GM18873 (cell line): ENCODE data around the gene ESYT2.
"Not testable (repeated sequence)": the region's sequence is repeated elsewhere in the genome, so short reads cannot be mapped to it uniquely, and the experiment has no call there.

Source experiments
- ATAC-seq: cut with Tn5 transposase; IDR thresholded peaks from one replicate; pipeline ENCODE4 v1.9.1; 2021; ENCODE audit warnings: mild to moderate bottlenecking, moderate library complexity, moderate number of reproducible peaks; ENCODE audit not compliant: unreplicated experiment, low FRiP score

ESYT2 gene

DNA sequence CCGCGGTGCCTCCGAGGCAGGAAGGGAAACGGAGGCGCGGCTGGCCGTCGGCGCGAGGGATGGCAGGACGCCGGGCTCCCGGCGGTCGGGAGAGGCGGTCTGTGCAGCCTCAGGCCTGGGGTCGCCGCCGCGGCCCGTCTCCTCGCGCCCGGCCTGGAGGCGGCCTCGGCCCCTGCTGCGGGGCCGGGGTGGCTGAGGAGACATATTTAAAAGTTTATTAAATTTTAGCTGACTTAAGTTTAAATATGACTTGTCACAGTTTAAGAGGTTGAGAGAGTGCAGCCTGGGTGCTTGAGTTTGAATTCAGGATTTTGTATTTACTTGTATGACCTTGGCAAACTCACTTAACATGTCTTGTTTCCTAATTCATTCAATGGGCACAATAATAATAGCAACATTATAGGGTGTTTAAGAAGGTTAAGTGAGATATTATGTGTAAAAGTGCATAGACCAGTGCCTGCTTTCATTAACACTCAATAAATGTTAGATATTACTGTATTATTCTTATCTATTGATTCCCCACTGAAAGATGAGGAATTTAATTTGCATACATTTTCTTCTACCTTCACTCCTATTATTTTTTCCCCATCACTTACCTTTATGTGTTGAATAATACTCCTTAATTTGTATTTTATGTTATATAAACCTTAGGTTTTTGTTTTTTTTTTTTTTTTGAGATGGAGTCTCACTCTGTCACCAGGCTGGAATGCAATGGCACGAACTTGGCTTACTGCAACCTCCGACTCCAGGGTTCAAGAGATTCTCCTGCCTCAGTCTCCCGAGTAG, 27.8 kb upstream of the ESYT2 start:
- peak; percentile 19 for ATAC-seq

DNA sequence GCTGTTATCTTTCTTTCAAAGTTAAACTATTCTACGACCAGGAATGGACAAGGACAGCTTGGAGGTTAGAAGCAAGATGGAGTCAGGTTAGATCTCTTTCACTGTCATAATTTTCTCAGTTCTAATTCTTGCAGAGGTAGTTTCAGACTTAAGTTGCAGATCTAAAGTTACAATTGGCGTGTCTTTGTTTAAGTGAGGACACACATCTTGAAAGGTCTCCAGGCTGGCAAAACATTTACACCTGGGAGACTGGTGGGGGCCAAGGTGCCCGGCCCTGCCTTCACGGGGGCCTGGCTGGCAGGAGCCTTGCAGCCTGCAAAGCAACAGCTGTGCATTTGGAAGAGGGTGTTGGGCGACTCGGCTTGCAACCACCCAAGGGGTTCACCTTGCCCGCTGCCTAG, 25.4 kb upstream of the ESYT2 start:
- ATAC-seq: no peak

- ATAC-seq: no peak
These were observed 21.3 kb upstream of the ESYT2 start for GRCh38 chr7:158850545-158851102.

DNA sequence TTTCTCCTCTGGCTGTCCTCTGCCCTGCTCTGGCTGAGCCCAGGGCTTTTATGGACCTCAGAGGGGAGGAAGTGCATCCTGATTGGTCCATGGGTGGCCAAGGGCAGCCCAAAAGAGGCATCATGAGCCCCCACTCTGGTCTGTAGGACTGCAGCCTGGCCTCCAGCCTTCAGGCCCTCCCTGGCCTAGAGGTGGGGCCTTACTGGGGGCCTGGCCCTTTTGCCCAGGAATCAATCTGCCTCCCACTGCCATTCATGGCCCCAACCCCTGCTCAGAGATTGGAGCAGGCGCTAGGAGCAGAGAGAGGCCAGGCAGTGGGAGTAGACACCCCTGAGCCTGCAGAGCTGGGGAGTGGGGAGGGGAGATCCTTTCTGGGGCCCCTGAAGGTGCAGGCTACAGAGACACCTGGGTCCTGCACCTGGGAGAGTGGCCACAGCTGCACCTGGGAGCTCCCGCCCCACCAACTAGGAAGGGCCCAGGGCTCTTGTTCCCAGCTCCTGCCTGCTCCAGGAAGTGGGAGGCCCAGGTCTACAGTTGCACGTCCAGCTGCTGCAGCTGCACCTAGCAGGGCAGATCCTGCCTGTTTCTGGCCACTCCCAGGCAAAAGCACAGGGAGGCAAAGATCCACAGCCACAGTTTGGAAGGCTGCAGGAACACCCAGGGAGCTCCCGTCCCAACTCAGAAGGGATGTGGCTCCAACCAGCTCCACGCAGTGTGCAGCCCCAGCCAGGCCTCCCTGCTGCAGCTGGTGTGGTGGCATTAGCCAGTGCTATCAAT, 20.6 kb upstream of the ESYT2 start:
- no peak for ATAC-seq

DNA sequence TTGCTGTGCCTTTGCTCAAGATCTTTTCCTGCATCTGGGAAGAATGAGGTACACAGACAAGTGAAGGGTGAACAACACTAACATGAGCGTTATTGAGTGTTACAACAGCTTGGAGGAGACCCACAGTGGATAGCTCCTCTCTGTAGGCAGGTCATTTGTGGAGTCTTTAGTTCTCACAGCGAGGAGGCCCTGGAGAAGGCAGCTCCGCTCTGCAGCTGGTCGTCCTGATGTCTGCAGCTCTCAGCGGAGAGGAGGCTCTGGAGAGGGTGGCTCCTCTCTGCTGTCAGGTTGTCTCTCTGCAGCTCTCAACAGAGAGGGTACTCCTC, 20.1 kb upstream of the ESYT2 start:
- ATAC-seq: no peak

GRCh38 chr7:158847451-158847866, 18.1 kb upstream of the ESYT2 start:
- ATAC-seq: no peak

- no peak for ATAC-seq
These were observed 17.0 kb upstream of the ESYT2 start for GRCh38 chr7:158846304-158846703.

- ATAC-seq: no peak
These were observed 14.5 kb upstream of the ESYT2 start for GRCh38 chr7:158843771-158844170.

DNA sequence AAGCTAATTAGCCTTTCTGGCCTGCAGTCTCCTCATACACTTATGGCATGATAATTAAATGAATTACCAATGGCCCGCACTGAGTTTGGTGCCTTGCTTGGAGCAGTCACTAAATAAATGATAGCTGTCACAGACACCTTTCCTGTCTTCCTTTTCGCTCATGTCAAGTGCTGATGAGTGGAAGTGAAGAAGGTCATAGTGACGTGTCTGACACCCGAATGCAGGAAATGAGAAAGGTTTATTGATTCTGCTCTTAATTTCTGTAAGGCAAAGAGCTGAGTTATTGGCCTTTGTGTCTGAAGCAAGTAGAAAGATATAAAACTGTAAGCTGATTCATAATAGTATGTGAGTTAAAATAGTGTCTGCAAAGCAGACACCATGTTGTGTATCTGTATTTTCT, 13.2 kb upstream of the ESYT2 start:
- no peak for ATAC-seq

- ATAC-seq: no peak
These were observed 11.3 kb upstream of the ESYT2 start for GRCh38 chr7:158840604-158841003.

- ATAC-seq: not testable (repeated sequence)
These were observed 9.9 kb upstream of the ESYT2 start for GRCh38 chr7:158839177-158839576.

DNA sequence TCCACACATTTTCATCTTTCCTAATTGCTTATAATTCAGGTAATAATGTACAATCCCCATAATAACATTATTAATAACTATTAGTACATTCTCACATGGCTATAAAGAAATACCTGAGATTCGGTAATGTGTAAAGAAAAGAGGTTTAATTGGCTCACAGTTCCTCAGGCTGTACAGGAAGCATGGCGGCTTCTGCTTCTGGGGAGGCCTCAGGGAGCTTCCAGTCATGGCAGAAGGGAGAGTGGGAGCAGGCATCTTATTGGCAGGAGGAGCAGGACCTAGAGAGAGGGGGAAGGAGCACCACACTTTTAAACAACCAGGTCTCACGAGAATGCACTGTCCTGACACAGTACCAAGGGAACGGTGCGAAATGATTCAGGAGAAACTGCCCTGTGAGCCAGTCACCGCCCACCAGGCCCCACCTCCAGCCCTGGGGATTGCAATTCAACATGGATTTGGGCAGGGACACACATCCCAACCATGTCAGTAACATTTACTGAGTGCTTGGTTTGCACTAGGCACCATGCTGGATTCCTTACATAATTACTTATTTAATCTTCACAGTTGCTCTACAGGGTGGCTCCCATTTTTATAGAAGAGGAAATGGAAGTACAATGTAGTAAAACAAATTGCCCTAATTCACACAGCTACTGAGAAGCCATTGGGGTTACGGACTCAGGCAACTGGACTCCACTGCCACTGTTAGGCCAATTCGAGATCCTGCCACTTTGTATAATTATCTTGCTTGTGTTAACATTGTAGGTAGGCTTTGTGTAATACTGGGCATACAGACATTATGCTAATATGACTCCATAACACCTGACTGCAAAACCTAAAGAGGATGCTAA, 8.7 kb upstream of the ESYT2 start:
- no peak for ATAC-seq

- no peak for ATAC-seq
These were observed 7.4 kb upstream of the ESYT2 start for GRCh38 chr7:158836692-158837091.

GRCh38 chr7:158834878-158835784, 5.8 kb upstream of the ESYT2 start:
- ATAC-seq: no peak

DNA sequence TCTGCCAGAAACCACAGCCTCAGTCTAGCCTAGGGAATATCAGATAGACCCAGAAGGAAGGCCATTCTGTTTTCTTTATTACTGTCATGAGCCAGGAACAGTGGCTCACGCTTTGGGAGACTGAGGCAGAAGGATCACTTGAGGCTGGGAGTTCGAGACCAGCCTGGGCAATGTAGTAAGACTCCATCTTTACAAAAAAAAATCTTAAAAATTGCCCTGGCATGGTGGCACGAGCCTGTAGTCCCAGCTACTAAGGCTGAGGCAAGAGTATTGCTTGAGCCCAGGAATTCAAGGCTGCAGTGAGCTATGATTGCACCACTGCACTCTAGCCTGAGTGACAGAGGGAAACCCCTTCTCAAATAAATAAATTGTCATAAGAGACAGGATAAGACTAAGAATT, 3.7 kb upstream of the ESYT2 start:
- ATAC-seq: no peak

DNA sequence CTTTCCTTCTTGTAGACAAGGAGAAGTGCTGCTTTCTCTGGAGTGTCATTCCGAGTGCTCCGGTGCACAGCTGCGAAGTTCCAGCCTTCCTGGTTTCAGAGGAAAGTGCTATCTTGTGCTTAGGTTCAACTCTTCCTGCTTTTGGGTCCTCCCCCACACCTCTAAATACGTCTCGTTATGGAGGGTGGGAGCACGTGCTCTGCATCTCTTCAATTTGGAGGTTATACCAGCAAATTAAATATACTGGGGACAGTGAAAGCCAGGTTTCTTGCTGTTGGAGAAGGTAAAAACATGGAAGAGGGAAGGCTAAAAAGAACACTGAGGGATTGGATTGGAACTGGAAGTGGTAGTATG, 2.4 kb upstream of the ESYT2 start:
- ATAC-seq: no peak

GRCh38 chr7:158830211-158830723, 958 bp upstream of the ESYT2 start:
- ATAC-seq: no peak

DNA sequence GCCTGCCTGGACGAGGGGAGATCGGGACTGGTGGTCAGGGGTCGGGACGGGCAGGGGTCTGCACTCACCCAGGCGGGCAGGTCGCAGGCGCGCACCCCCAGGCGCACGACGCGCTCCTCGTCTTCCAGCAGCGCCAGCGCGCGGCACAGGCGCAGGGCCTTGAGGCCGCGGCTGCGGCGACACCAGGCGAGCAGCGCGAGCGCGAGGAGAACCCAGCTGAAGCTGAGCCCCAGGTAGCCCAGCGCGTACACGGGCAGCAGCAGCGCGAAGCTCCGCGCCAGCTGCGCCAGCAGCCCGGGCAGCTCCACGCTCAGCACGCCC, 328 bp downstream of the ESYT2 start:
- peak; percentile 26 for ATAC-seq

GRCh38 chr7:158828133-158829020, 932 bp downstream of the ESYT2 start:
- ATAC-seq: no peak
